ENCODE measurements around the gene AFF3.
"Not testable (repeated sequence)": the region's sequence is repeated elsewhere in the genome, so short reads cannot be mapped to it uniquely, and the experiment has no call there.

The AFF3 gene

DNA sequence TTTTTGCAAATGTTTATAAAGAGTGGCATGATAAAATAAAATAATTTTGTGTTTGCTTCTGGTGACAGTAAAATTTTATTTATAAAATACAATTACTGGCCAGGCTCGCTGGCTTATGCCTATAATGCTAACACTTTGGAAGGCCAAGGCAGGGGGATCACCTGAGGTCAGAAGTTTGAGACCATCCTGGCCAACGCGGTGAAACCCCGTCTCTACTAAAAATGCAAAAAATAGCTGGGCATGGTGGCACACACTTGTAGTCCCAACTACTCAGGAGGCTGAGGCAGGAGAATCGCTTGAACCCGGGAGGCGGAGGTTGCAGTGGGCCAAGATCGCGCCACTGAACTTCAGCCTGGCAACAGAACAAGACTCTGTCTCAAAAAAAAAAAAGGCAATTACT, 480.6 kb downstream of the AFF3 start:
- not testable (repeated sequence) for DNase-seq (ENCODE audit: low read depth)

DNA sequence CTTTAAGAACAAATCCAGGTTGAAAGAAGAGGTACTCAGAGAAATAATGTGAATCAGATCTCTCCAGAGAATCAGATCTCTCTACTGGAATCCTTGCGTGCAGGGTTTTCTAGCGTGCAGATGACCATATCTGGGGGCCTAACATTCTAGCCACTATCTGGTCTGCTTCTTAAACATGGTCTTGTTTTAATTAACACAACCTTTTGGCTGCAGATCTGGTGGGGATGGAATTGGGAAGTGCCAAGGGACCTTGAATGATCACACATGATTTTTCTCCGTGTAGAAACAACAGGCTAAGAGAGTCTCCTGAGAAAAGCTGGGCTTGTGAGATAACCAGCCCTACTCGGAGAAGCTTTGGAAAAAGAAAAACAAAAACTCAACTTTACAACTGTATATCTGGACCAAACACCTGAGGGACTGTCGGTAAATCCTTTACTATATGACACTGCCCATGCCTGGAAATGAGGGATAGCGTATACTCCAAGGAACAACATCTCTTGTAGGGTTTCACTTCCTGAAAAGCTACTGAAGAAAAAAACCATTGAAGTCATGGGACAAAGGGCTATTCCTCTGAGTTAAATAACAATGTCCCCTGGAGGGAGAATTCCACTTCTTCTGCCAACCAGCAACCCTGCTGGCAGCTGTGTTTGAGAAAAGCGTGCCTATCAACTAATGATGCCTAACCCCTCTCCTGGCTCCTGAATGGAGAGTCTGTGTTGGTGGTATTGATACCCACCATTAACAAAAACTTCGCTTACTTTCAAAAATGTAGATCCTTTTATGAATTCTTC, 481.6 kb downstream of the AFF3 start:
- no peak for DNase-seq (ENCODE audit: low read depth)

DNA sequence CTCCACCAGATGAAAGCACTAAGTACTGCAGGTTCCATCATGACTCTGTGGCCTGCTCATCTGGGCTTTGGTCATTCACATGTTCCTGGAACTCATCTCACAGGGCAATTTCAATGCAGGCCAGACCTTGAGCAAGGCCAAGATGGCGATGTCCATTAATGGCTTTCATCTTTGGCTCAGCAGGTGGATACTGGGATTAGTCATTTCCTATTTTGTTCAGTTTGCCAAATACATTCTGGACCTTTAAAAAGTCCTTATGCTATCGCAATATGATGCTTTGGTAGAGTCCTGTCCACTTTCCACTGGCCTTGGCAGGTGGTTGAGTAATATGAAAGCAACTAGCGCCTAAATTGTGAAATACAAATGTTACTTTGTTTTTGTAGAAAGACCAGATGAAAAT, 482.5 kb downstream of the AFF3 start:
- no peak for DNase-seq (ENCODE audit: low read depth)

DNA sequence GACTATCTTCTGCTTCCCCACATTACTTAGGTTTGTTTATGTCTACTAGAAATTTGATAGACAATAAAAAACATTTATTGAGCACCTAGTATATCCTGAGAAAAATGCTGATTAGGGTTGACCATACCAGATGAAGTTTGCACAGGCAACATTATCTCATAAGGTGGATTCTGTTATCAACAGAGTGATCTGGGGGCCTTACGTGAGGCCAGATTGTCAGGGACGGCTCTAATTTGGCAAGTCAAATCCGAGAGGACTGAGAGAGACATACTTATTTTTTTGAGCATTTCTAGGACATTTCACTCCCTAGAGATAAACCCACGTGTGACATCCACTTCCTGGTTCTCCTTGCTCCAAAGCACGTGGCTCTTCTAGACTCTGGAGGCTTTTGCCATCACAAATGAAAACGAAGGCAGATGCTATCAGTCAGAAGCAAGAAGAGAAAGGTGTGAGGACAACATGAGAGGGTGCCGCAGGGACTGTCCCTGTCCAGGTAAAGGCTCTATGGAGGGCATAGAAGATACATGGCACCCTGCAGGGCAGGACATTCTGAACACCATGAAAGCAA, 484.6 kb downstream of the AFF3 start:
- DNase-seq (ENCODE audit: low read depth), result no peak

DNA sequence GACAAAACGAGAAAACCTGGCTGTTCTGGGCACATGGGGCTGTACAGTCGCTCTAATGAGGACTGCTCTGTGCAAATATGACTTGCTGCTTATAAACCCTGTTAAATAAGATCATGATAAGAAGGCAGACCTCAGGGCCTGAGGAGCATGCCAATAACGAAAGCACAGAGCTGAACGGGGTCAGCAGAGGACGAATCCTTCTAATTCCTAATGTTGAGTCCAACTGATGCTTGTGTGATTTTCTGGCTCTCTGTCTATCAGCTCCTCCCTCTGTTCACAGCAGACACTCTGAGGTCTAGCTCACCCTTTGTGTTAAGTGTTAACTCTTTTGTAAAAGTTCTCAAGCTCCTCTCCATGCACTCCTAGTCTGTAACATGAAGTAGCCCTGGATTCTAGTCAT, 485.4 kb downstream of the AFF3 start:
- no peak for DNase-seq (ENCODE audit: low read depth)

DNA sequence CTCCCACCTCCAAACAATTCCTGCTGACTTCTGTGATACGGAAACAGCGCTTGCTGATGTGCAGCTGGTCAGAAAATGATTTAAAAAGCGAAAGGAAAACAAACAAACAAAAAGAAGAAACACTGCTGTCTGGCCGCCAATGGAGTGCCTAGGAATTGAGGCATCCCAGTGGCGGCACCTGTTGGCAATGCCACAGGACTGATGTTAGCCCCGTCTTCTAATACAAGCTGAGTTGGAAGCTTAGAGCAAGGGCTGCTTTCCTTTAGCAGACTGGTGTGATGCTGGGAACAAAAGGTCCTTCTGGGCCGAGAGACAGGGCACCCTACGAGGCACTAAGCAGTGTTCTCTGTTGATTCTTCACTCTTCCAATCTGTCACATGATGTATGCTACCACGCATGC, 489.0 kb downstream of the AFF3 start:
- no peak for DNase-seq (ENCODE audit: low read depth)

DNA sequence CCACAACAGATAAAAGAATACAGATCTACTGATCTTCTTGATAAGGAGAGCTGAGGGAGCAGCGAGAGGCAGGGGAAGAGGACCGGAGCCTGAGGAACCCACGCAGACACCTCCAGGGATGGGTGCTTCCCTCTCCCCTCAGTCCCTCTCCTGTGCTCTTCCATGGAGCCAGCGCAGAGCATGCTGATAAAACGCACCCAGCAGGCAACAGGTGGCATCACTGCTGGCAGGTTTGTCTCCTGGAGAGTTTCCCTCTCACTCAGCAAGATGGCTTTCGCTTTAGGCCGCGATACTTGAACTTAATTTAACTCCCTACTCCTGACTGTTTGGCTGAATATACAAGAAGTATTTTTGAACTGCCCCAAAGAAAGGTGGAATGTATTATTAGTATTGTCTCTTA, 489.5 kb downstream of the AFF3 start:
- DNase-seq (ENCODE audit: low read depth), result no peak

DNA sequence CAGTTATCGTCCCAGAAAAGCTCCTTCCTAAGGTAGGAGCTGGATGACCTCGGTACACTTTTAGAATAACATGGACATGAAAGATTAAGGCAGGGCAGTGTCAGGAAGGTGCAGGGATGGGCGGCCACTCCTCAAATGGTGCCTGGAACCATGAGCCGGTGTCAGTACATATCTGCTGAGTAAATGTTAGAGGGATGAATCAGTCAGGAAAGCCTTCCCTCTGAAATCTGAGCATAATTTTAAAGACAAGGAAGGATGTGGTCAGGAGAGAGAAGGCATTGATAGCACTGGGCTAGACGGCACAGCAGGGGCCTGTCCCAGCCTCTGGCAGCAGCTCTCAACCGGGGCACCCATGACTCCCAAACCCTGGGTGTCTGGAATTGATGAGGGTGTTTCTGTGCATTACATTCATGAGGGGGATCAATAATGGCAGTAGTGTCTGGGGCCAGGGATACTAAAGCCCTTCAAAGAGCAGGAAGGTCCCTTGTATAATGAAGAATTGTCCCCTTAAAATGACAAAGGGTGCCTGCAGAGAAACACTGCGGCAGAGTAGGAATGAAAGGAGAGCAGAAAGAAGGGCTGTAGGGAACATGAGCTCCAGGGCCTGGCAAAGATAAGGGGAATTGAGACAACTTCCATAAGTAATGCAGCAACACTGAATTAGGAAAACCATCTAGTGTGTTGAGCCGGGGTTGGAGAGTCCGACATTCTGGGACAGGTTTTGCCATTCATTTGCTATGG, 490.3 kb downstream of the AFF3 start:
- no peak for DNase-seq (ENCODE audit: low read depth)

DNA sequence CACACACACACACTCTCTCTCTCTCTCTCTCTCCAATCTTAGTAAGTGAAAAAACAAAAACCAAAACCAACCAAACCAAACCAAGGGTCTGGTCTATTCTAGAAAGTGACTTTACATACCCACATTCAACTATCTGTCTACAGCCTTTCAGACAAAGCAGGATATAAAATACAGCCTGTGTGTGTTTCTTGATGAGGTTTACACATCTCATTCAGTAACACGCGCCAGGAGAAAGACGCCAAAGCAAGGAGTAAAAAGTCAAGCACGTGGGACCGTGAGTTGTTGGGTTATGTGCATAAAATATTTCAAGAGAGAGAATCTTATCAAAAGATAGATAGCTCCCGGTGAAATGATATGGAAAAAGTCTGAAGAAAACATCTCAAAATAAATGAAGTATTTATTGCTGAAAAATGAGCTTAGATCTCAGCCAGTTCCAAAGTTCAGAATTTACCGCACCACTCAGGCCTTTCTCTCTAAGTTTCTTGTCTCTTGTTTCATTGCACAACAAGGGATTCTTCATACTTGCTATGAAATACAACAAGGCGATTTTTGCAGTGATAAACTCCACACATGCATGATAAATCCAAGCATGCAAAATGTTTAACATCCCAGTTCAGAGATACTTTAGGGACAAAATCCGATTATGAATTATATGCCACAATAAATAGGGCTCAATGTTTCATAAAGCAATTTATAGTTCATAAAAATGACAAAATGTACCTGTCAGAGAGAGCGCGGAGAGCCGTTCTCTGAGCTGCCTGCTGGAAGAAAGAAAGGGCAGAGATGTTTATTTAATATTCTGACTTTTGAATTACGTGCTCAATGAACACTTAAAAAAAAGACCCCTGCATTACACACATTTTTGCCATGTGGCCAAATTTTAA, 493.2 kb downstream of the AFF3 start:
- no peak for DNase-seq (ENCODE audit: low read depth)

DNA sequence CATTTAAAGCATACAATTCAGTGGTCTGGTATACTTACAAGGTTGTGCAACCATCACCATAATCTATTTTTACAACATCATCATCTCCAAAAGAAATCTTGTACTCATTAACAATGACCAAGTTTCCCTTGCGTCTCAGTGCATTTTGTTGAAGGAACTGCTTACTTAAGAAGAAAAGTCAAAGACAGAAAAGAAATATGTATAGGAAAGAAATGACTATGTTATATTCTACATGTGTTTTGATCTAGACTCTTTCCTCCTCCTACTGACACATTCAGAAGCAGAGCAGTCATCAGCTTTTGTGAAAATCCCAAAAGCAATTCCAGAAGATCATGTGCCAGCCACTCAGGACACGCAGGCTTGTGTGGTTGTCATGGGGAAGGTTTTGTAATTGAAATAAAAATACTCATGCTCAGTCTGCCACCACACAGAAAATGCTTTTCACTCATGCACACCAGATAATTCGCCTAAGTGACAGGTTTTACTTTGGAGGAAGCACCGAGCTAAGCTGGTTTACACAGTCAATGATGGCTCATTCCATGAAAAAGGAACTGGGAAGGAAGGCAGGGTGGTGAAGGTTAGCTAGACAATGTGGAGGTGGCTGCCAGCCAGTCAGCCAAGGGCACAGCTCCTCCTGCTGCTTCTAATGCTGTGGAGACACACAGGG, 494.1 kb downstream of the AFF3 start:
- no peak for DNase-seq (ENCODE audit: low read depth)

DNA sequence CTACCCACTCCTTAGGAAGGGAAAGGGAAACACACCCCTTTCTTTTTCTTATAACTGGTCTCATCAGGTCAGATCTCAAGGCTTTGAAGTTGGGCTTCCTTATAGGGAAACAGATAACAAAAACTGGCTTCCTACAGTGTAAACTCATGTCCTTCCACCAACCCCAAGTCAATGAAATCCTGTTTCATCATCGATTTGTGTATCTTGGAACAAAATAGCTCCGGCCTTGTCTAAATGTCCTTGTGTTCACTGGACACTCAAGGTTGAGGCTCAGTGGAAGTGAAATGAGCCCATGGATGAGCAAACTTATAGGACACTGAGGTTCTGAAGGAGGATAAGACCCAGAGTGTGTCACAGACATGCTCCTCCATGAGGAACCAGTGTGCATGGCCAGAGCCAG, 496.4 kb downstream of the AFF3 start:
- DNase-seq (ENCODE audit: low read depth), result no peak

DNA sequence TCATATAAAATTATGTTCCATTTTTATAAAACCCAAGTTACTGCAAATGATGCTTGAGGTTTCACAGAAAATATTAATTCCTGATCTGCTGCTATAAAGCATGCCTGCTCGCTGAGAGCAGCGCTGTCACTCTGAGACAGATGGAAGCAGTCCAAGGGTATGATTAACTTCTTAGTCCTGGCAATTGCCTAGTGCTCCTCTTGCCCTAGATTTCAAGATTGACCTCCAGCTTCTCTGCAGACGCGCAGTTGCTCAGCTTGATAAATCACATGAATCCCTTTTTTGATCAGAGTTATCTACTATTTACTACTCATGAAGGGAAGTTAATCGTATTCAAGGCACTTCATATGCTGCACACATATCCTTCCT, 498.0 kb downstream of the AFF3 start:
- DNase-seq (ENCODE audit: low read depth), result no peak

DNA sequence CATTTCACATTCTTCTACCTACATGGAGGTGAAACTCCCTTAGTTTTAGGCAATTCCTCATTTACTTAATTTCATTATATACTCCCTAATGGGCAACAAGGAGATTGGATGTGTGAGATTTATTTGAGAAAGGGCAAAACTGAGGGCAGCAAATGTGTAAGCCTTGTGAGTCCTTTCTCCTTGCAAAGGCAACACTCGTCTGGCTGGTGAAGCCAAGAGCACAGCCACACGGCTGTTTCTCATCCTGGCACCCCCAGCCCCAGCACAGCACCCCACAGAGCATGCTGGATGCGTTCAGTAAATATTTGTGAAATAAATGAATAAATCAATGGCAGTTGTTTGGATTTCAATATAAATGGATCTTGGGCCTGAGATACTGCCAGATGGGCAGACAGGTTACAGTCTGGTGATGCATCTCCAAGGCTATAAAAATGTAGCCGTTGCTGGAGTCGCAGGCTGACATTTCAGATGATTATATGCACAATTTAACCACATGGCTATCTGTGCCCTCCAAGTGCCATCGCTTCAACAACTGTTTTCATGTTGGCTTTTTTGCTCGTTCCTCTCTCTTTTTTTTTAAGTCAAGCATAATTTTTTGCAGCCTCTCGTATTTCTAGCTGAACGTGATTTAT, 498.5 kb downstream of the AFF3 start:
- no peak for DNase-seq (ENCODE audit: low read depth)

DNA sequence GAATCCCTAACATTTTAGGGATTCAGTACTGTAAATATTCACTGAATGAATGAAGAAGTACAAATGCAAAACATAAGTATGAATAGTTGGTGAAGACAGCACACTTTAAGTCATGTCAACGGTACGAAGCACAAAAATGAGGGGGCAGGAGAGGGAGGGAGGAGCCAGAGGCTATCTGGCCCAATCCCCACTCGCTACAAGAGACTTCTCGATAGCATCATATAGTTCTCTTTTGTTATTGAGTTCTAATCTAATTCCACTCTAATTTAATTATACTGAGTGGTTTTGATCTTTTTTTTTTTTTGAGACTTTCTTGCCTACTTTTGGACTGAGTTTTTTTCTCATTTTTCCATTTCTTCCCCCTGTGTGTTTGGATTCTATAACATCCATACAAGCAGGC, 500.4 kb downstream of the AFF3 start:
- no peak for DNase-seq (ENCODE audit: low read depth)

DNA sequence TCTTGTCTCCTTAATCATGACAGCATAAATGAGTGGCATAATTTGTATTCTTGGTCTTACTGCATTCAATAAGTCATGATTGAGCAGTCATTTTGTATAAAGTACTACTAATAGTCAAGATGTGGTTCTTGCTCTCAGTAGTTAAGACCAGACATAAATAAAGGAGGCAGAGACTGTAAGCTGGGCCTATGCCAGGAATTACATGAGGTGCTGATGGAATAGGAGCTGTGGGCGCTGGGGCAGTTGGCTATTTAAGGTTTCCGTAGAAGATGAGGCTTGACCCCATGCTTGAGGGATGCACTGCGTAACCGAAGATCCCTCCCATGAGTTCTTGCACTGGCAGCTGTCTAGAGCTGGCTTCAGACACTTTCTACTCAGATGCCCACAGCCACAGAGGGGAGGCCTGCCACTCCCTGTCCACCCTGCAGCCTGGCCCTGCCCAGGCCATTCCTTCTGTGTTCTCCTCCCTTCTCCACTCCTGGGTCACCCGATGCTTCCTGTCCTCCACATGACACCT, 501.7 kb downstream of the AFF3 start:
- DNase-seq (ENCODE audit: low read depth), result no peak

DNA sequence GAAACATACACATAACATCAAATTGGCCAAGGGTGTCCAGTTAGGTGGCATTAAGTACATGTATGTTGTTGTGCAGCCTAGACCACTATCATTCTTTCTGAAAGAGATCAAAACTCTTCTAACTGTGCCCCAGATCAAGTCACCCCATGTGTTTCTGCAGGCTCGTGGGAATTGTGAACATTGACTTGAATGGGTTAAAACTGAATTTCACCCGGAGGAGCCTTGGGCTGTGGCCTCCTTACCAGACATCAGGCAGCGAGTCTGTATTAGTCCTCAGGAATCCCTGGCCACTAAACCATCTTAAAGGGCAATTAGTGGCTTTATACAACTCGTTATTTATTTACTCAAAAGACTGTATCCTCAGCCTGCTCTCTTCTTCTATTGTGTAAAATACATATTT, 503.6 kb downstream of the AFF3 start:
- DNase-seq (ENCODE audit: low read depth), result no peak

DNA sequence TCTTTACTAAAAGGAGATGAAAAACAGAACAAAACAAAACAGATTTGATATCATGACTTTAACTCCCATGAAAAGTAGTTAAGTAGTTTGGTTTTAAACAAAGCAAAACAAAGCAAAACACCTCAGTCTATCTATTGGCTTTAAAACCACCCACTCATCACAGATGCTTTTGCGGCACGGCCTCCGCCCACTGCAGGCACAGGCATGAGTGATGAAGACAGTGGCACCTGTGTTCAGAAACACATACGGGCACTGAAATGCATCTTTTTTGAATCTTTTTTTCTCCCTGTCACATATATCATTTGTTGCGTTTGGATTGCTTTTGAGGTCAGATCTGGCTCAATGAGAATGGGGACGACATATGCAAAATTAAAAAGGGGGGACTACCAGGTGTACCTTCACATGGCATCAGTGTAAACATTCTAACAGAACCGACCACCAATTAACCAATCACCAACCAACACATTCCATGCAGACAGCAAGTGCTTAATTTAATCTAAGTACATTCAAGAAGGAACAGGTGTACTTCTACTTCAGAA, 505.2 kb downstream of the AFF3 start:
- no peak for DNase-seq (ENCODE audit: low read depth)

DNA sequence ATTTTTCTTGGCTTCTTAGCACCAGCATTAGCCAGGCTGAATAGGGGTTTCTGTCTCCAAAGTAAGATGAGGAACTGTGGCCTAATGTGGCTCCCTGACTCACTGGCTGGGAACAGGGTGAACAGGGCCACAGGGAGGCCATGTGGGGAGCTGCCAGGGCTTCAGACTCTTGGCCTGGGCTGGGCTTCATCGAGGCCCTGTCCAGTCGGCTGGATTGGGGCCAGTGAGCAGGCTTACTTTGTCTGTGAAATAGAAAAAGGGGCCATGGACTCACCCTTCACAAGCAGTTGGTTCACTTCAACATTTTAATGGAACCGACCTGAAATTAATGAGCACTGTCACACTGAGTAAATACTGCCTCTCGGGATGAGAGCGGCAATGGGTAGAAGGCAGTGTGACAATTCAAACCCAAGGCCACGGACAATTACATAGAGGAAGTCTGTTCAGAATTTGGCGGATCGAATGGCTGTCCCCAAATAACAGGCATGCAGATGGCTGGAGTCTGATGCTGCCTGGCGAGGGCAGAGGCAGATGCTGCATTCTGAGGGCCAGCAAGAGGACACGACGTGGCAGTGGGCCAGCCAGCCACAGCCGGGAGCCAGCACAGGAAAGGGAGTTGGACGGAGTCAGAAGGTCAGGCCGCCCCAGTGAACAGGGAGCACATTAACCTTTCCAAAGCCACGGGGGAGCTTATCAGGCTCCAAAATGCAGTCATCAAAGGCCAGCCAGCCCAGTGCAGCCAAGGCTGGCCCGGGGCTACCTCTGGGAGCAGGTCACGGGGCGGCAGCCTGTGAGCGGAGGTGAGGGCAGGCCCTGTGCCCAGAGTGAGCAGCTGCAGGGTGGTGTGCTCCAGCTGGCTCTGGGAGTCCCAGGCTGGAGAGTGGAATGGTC, 506.0 kb downstream of the AFF3 start:
- no peak for DNase-seq (ENCODE audit: low read depth)

DNA sequence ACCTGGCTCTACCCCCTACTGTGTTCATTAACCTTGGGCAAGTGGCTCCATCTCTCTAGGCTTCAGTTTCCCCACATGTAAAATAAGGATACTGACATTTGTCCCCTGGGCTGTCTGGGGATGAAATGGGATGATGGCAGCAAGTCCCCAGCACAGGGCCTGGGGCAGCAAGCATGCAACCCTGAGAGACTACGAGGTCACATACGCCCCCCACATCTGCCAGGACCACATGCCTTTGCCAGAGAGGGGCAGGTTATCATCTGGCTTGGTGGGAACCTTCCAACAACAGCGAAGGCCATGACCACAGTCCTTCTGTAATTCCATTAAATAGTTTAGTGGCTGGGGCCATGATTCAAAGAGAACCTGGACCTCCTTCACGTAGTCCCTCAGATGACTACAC, 506.7 kb downstream of the AFF3 start:
- DNase-seq (ENCODE audit: low read depth), result no peak

DNA sequence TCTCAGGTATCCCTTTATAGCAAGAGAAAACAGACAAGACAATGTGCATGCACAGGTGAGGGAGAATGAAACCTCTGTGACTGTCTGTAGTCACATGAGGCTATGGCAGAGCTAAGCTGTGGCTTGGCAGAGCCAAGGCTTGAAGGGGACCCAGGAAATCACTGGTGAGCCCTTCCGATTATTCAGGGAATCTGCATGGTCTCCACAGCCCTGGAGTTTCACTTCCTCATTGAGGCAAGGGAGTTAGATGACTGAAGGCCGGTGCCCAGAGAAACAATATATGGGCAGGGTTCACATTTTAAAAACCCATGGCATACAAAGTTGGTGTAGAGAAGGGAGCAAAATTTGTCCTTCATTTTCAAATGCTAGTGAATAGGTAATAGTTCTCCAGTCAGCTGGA, 508.2 kb downstream of the AFF3 start:
- no peak for DNase-seq (ENCODE audit: low read depth)
